Endothelial cell of umbilical vein (primary cell): ENCODE results near the gene ANXA11. TPM values are rescaled to one million over a fixed set of nuclear protein-coding genes. Genes with fewer than 3 reads are reported as not detected.

ENCODE experiments used
- BruUV-seq: library from RNA; stranded (reverse); fragments of 400-500 nt; replicated peaks from 2 replicates; lab custom pipeline; 2021; lab: Mats Ljungman, UMichigan
- CTCF ChIA-PET: fragments of 300-600, 350-600 bp; sonication (Branson Sonifier 250); formaldehyde crosslinking; loops from one replicate; lab custom pipeline; 2021; ENCODE audit warnings: antibody characterized with exemption, inconsistent platforms; lab: Charles Lee
- POLR2A ChIA-PET: fragments of 300-600, 350-600 bp; sonication (Branson Sonifier 250); formaldehyde crosslinking; loops from one replicate; lab custom pipeline; 2021; ENCODE audit warnings: antibody characterized with exemption, inconsistent platforms; lab: Charles Lee
- DNase-seq: peaks from one replicate; pipeline ENCODE4 v3.0.0-alpha.2; 2011; ENCODE audit warnings: low read depth, low spot score
- FAIRE-seq: peaks from 2 replicates; lab custom pipeline; 2011; peaks lifted over from hg19 to GRCh38; lab: Jason Lieb, UNC
- H2AFZ ChIP-seq: 2 replicates; pipeline ENCODE4 v1.6.0; 2012; ENCODE audit warnings: low read depth, low read length, control low read depth, inconsistent platforms
- H3K27ac ChIP-seq: 2 replicates; pipeline ENCODE4 v1.5.1; 2011; ENCODE audit warnings: low read depth, mild to moderate bottlenecking, control low read depth, low read length, moderate library complexity; ENCODE audit not compliant: insufficient read depth
- H3K27me3 ChIP-seq, 2 experiments: 2 replicates each; pipeline versions ENCODE4 v1.6.0 to v1.6.1; 2011; ENCODE audit warnings: low read length in 2 of 2, mixed read lengths in 1 of 2; ENCODE audit not compliant: control insufficient read depth in 2 of 2, insufficient read depth in 2 of 2
- H3K36me3 ChIP-seq, 2 experiments: 2 replicates in 1 of 2; 3 replicates in 1 of 2; pipeline ENCODE4 v1.5.1; 2011; ENCODE audit warnings: low read length in 2 of 2, mild to moderate bottlenecking in 1 of 2, moderate library complexity in 1 of 2; ENCODE audit not compliant: control insufficient read depth in 2 of 2, insufficient read depth in 2 of 2; ENCODE audit errors: extremely low read depth in 1 of 2
- H3K4me1 ChIP-seq: 3 replicates; pipeline ENCODE4 v1.5.1; 2011; ENCODE audit warnings: mild to moderate bottlenecking, low read length; ENCODE audit not compliant: control insufficient read depth, insufficient read depth; ENCODE audit errors: extremely low read depth
- H3K4me2 ChIP-seq: 2 replicates; pipeline ENCODE4 v1.6.1; 2011; ENCODE audit warnings: low read length, control low read depth, mixed read lengths; ENCODE audit not compliant: insufficient read depth
- H3K4me3 ChIP-seq, 3 experiments: fragments of 200-600 bp in 1 of 3; sonication (generic), shearing (Covaris generic) in 1 of 3; replicated peaks in 1 of 3; 2 replicates each; pipeline ENCODE4 v1.5.1; 2011 to 2016; ENCODE audit warnings: control low read depth in 3 of 3, low read length in 3 of 3, mild to moderate bottlenecking in 2 of 3, inconsistent platforms in 1 of 3, low read depth in 1 of 3, moderate library complexity in 1 of 3; ENCODE audit not compliant: insufficient read depth in 1 of 3
- H3K79me2 ChIP-seq: 2 replicates; pipeline ENCODE4 v1.6.0; 2012; ENCODE audit warnings: low read length, inconsistent platforms; ENCODE audit not compliant: control insufficient read depth, insufficient read depth
- H3K9ac ChIP-seq: replicated peaks from 2 replicates; pipeline ENCODE3; 2011; ENCODE audit warnings: low read length, control low read depth; ENCODE audit not compliant: insufficient read depth; ENCODE audit errors: extremely low read depth
- H3K9me1 ChIP-seq: replicated peaks from 3 replicates; pipeline ENCODE4 v1.6.0; 2011; ENCODE audit warnings: mild to moderate bottlenecking, low read length; ENCODE audit not compliant: control insufficient read depth, insufficient read depth; ENCODE audit errors: extremely low read depth
- H3K9me3 ChIP-seq: replicated peaks from 2 replicates; pipeline ENCODE4 v1.5.1; 2012; ENCODE audit warnings: low read length, inconsistent platforms; ENCODE audit not compliant: control insufficient read depth, insufficient read depth
- H4K20me1 ChIP-seq: replicated peaks from 2 replicates; pipeline ENCODE3; 2011; ENCODE audit warnings: mild to moderate bottlenecking, low read length; ENCODE audit not compliant: control insufficient read depth, insufficient read depth; ENCODE audit errors: extremely low read depth
- EZH2 ChIP-seq: IDR thresholded peaks from 2 replicates; pipeline ENCODE4 v1.6.1; 2012; ENCODE audit warnings: borderline replicate concordance, low read depth, mild to moderate bottlenecking, moderate library complexity, low read length, inconsistent platforms; ENCODE audit not compliant: severe bottlenecking
- GATA2 ChIP-seq: IDR thresholded peaks from 2 replicates; pipeline ENCODE4 v1.7.0; 2011; ENCODE audit warnings: low read depth, mild to moderate bottlenecking, moderate library complexity, mixed read lengths, low read length; ENCODE audit not compliant: insufficient read length, insufficient read depth
- JUN ChIP-seq: IDR thresholded peaks from 2 replicates; pipeline ENCODE4 v1.6.1; 2011; ENCODE audit warnings: borderline replicate concordance, low read depth; ENCODE audit not compliant: insufficient read length, insufficient read depth
- POLR2A ChIP-seq: IDR thresholded peaks from 2 replicates; pipeline ENCODE4 v1.6.1; 2012; ENCODE audit warnings: low read depth, mild to moderate bottlenecking, control low read depth, low read length
- POLR2AphosphoS5 ChIP-seq: IDR thresholded peaks from 2 replicates; pipeline ENCODE4 v1.6.1; 2012; ENCODE audit warnings: low read depth, mild to moderate bottlenecking, control low read depth, low read length, moderate library complexity; ENCODE audit not compliant: insufficient read depth
- dilution Hi-C: fragments of 300-500 bp; cut with MboI; formaldehyde crosslinking; loops from one replicate; pipeline ENCODE4 v1.15.0; 2019; ENCODE audit warnings: low sequenced_read_pairs; ENCODE audit not compliant: extremely low pct_ligation_motif_present
- intact Hi-C: fragments of 100-400 bp; cut with micrococcal nuclease; formaldehyde crosslinking; loops from one replicate; pipeline ENCODE4 v1.10.0; 2022
- polyA plus RNA-seq, 4 experiments: library from polyadenylated mRNA; depleted of rRNA in 3 of 4; stranded (reverse) in 3 of 4; unstranded in 1 of 4; fragments of >200 nt; gene quantifications; 2 replicates each; pipeline versions ENCODE4 v1.2.1 to v1.2.3, GENCODE V29; 2011 to 2012; ENCODE audit warnings: missing spikeins in 1 of 4
- total RNA-seq: library from RNA; stranded (reverse); gene quantifications from 2 replicates; pipeline ENCODE4 v1.2.3, GENCODE V29; 2021
- TF ChIP-seq, protein P1 (sequence below): IDR thresholded peaks from 2 replicates; pipeline ENCODE4 v1.6.1; 2011; ENCODE audit not compliant: insufficient read depth, insufficient read length
- TF ChIP-seq, protein P2 (sequence below), 2 donors: IDR thresholded peaks; 1 replicate in 1 of 2; 2 replicates in 1 of 2; pipeline ENCODE4 v1.5.1; 2011; ENCODE audit warnings: low read length in 2 of 2, mild to moderate bottlenecking in 2 of 2, moderate library complexity in 2 of 2, control low read depth in 1 of 2, inconsistent platforms in 1 of 2, low read depth in 1 of 2; ENCODE audit not compliant: insufficient read depth in 1 of 2; ENCODE audit errors: extremely low read depth in 1 of 2

Gene ANXA11
- total and polyA plus RNA-seq, 2 donors (not counting 3 experiments of a cell fraction or from before 2014, with no cell fraction given): 59.2 to 143 TPM

DNA sequence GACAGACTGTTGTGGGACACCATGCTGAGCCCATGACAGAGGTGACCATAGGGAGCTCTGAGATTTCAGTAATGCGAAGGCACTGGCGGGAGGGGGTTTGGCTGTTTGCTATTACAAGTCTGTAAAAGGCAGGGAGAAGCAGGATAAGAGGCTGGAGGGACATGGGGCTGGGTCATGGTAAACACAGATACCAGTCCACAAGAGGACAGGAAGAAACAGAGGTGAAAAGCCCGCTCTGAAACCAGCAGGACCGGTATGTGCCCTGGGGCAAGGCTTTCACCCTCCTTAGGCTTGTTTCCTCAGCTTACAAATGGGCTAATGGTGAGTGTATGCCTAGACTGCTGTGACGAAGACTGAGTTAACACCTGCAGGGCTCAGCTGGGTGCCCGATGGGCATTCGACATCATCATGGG is 34.1 kb downstream of the ANXA11 start:
- no peak overlapping the region for H3K4me3 ChIP-seq
- H3K4me1 ChIP-seq: peaks cover 4% of the 10 kb centered on the region
- BruUV-seq: no TSS peak
- H3K4me2 ChIP-seq: no peak overlapping the region
- POLR2A ChIA-PET: no interaction called here
- TF ChIP-seq POLR2AphosphoS5 (no peak), POLR2A (no peak), JUN (no peak), EZH2 (no peak)
- TF ChIP-seq, protein P1, sequence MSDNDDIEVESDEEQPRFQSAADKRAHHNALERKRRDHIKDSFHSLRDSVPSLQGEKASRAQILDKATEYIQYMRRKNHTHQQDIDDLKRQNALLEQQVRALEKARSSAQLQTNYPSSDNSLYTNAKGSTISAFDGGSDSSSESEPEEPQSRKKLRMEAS: no peak
- FAIRE-seq (no peak), DNase-seq (no peak)
- H3K9me3 ChIP-seq: no peaks in the 10 kb centered on the region
- peaks cover 6% of the 10 kb centered on the region for H3K79me2 ChIP-seq
- dilution Hi-C loops (no loop called here), intact Hi-C loops (no loop called here)
- no peak overlapping the region for H2AFZ ChIP-seq
- peaks cover 0 to 1% of the 10 kb centered on the region in 2 experiments for H3K36me3 ChIP-seq
- no peak overlapping the region for H3K9ac ChIP-seq
- no peak overlapping the region for H3K27ac ChIP-seq
- CTCF ChIA-PET: interaction anchor here (1.1 kb wide), 1 partner anchor 27 kb away, joined by 3 read pairs; no protein-coding TSS in a partner anchor
- no peaks in the 10 kb centered on the region for H3K27me3 ChIP-seq
- H4K20me1 ChIP-seq: no peaks in the 10 kb centered on the region
- H3K9me1 ChIP-seq: no peaks in the 10 kb centered on the region

DNA sequence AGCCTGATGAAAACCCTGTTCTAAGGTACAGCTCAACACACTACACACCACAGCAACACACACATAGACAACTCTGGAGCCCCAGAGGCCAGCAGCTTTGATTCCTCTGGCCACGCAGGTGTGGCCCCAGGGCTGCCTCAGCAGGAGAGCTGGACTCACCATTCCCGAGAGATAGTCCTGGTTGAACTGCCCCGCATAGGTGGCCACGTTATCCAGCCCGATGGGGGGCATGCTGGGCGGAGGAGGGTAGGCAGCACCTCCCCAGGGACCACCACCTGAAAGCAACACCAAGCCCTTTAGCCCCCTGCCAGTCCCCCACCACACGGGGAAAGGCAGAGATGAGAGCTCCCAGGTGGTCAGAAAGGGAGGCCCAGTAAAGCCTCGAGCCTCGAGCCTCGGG is 34.7 kb downstream of the ANXA11 start:
- BruUV-seq: no TSS peak
- dilution Hi-C loops (no loop called here), intact Hi-C loops (no loop called here)
- Histone ChIP-seq H3K79me2 (peaks cover 2% of the 10 kb centered on the region), H3K27me3 (no peaks in the 10 kb centered on the region), H3K9ac (no peak overlapping the region), H3K4me1 (peaks cover 9% of the 10 kb centered on the region), H4K20me1 (no peaks in the 10 kb centered on the region), H3K4me2 (no peak overlapping the region), H3K4me3 (no peak overlapping the region), H3K27ac (no peak overlapping the region), H3K9me3 (no peaks in the 10 kb centered on the region), H3K9me1 (no peaks in the 10 kb centered on the region), H3K36me3 (peaks cover 0 to 1% of the 10 kb centered on the region in 2 experiments), H2AFZ (no peak overlapping the region)
- TF ChIP-seq JUN (no peak), EZH2 (no peak), GATA2 (no peak), POLR2A (no peak), POLR2AphosphoS5 (no peak)
- TF ChIP-seq, protein P1: no peak
- TF ChIP-seq, protein P2, sequence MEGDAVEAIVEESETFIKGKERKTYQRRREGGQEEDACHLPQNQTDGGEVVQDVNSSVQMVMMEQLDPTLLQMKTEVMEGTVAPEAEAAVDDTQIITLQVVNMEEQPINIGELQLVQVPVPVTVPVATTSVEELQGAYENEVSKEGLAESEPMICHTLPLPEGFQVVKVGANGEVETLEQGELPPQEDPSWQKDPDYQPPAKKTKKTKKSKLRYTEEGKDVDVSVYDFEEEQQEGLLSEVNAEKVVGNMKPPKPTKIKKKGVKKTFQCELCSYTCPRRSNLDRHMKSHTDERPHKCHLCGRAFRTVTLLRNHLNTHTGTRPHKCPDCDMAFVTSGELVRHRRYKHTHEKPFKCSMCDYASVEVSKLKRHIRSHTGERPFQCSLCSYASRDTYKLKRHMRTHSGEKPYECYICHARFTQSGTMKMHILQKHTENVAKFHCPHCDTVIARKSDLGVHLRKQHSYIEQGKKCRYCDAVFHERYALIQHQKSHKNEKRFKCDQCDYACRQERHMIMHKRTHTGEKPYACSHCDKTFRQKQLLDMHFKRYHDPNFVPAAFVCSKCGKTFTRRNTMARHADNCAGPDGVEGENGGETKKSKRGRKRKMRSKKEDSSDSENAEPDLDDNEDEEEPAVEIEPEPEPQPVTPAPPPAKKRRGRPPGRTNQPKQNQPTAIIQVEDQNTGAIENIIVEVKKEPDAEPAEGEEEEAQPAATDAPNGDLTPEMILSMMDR (IDR thresholded peaks at IDR 0.05; ENCODE audit: extremely low read depth in 1 of 2, insufficient read depth in 1 of 2, low read depth in 1 of 2, low read length in 2 of 2): no peak
- ChIA-PET CTCF (interaction anchor here (1.1 kb wide), 1 partner anchor 27 kb away, joined by 3 read pairs; no protein-coding TSS in a partner anchor), POLR2A (no interaction called here)
- DNase-seq (no peak), FAIRE-seq (no peak)
